GM12878 (cell line): Measurements from ENCODE around the gene MRPL55. TPM values are rescaled to one million over a fixed set of nuclear protein-coding genes. Genes with fewer than 3 reads are reported as not detected.

Experiments
- ASH2L ChIP-seq: fragments of 300-600, 200-600 bp; sonication (generic); IDR thresholded peaks from 2 replicates; pipeline ENCODE4 v1.6.1; 2017; ENCODE audit warnings: low read depth, mild to moderate bottlenecking, borderline replicate concordance
- BRCA1 ChIP-seq: IDR thresholded peaks from 2 replicates; pipeline ENCODE4 v1.6.1; 2011; ENCODE audit warnings: low read depth, low read length, improper control_type of control experiment
- CUX1 ChIP-seq: IDR thresholded peaks from 2 replicates; pipeline ENCODE4 v1.6.1; 2012; ENCODE audit warnings: improper control_type of control experiment, low read depth, low read length; ENCODE audit not compliant: insufficient replicate concordance
- E2F8 ChIP-seq: fragments of 450-650 bp; IDR thresholded peaks from 2 replicates; pipeline ENCODE4 v1.6.1; 2018; ENCODE audit warnings: mild to moderate bottlenecking, low read depth, moderate library complexity; ENCODE audit not compliant: partially characterized antibody
- EED ChIP-seq: sonication (generic); IDR thresholded peaks from 2 replicates; pipeline ENCODE4 v1.6.1; 2016; ENCODE audit warnings: antibody characterized with exemption, low read depth
- GABPA ChIP-seq: IDR thresholded peaks from 2 replicates; pipeline ENCODE4 v1.6.1; 2014; ENCODE audit warnings: antibody characterized with exemption, low read depth, mild to moderate bottlenecking, inconsistent platforms
- GATAD2B ChIP-seq: fragments of 450-650 bp; conservative IDR thresholded peaks from 2 replicates; pipeline ENCODE4 v1.6.1; 2017; ENCODE audit warnings: low read depth, mild to moderate bottlenecking, moderate library complexity
- JUNB ChIP-seq: IDR thresholded peaks from 2 replicates; pipeline ENCODE4 v1.6.1; 2016; ENCODE audit warnings: antibody characterized with exemption, mild to moderate bottlenecking
- MEF2A ChIP-seq: IDR thresholded peaks from 2 replicates; pipeline ENCODE4 v1.6.1; 2011; ENCODE audit warnings: low read depth, mild to moderate bottlenecking, low read length, moderate library complexity; ENCODE audit not compliant: insufficient read depth
- RAD21 ChIP-seq: IDR thresholded peaks from 2 replicates; pipeline ENCODE4 v1.6.1; 2011; ENCODE audit warnings: mild to moderate bottlenecking, low read depth, low read length, moderate library complexity; ENCODE audit not compliant: insufficient read depth
- SIN3A ChIP-seq: IDR thresholded peaks from 2 replicates; pipeline ENCODE4 v1.6.1; 2012; ENCODE audit warnings: low read depth, low read length, improper control_type of control experiment
- polyA plus RNA-seq, 11 experiments: library from polyadenylated mRNA; depleted of rRNA in 4 of 11; unstranded in 6 of 11; stranded (reverse) in 5 of 11; fragments of >200 nt; fragmentation: Nextera tagmentation in 4 of 11; fragmentation: Illumina TruSeq in 1 of 11; extraction: Ambion mirVana in 4 of 11; extraction: Trizol in 1 of 11; gene quantifications; 1 replicate in 1 of 11; 2 replicates in 10 of 11; pipeline versions ENCODE4 v1.2.1 to v1.2.3, GENCODE V29; 2011 to 2016; ENCODE audit warnings: inconsistent platforms in 2 of 11, missing spikeins in 2 of 11, low read depth in 1 of 11
- total RNA-seq, 4 experiments: library from RNA; depleted of rRNA in 3 of 4; stranded (reverse); fragments of >200 nt in 3 of 4; fragmentation: Illumina TruSeq in 1 of 4; extraction: Trizol in 1 of 4; gene quantifications; 2 replicates each; pipeline versions ENCODE4 v1.2.1 to v1.2.3, GENCODE V29; 2013 to 2021

The MRPL55 gene
- total and polyA plus RNA-seq, 10 of the 15 experiments (the other 5 are each of a cell fraction or from before 2014, with no cell fraction given) = 15.1 to 143 (median 55.8) TPM

DNA sequence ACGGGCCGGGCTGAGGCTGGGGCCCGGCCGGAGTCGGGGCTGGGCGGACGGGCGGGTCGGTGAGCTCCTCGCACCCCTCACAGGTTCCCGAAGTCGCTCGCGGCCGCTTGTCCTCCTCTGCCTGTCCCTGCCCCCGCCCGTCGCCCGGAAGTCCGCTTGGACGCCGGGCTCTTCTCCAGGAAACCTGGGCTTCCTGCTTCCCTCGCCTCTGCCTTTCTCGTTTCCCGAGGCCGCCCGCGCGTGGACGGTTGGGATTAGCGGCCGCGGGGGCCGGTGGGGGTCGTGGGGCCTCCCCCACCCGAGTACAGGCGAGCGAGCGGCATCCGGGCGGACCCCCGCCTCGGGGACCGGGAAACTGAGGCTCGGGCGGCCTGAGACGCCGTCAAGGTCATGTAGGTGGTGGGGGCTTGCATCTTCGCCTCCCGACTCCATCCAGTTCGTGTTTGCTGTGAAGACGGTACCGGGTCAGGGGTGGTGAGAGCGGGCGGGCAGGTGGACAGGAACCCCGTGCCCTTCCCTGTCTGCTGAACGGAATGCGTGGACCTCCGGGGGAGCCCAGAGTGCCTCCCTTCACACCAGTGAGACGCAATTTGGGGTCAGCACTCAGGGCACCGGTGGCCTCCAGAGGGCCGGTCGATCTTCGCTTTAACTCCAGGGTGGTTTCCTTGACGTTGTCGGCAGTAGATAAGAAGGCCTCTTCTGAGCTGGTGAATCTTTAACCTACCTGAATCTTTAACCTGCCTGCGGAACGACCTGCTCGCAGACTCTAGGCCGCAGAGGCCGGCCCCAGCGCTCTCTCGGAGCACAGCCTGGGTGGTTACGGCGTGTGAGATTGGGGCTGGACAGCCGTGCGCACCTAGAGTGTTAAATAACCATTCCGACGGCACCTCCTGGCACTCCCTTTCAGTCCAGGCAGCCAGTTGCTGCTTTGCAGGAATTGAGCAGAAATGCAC is 25.9 kb downstream of the MRPL55 start (continued):
- TF ChIP-seq CUX1 (no peak), GATAD2B (peak; percentile 31; the same call in 1 of the 2 replicates), BRCA1 (no peak), ASH2L (no peak), JUNB (no peak), MEF2A (no peak), GABPA (no peak), RAD21 (no peak), E2F8 (no peak), SIN3A (peak; percentile 45; the same call in 1 of the 2 replicates), EED (0 out of 2 replicates have a peak, but pooled peaks have one; percentile 32)
- TF ChIP-seq, all 136 proteins: peak for 10
